HepG2 (cell line): ENCODE results near the gene RACGAP1. TPM values are rescaled to one million over a fixed set of nuclear protein-coding genes. Genes with fewer than 3 reads are reported as not detected.

Source experiments
- ATAC-seq: fragments of 200-7000 bp; cut with Tn5 transposase; 3 replicates; pipeline ENCODE4 v1.9.1; 2020; ENCODE audit warnings: mild to moderate bottlenecking, moderate library complexity
- BruUV-seq: library from RNA; stranded (reverse); fragments of 400-500 nt; replicated peaks from 2 replicates; lab custom pipeline; 2021; lab: Mats Ljungman, UMichigan
- CTCF ChIA-PET: fragments of 300-600 bp; formaldehyde crosslinking; extraction: SDS; loops from one replicate; lab custom pipeline; 2021; ENCODE audit warnings: low total read pairs, inconsistent platforms, low intra/inter-chr PET ratio; lab: Yijun Ruan, JAX
- POLR2A ChIA-PET: fragments of 350-600 bp; sonication (Branson Sonifier 250); formaldehyde crosslinking; loops from one replicate; lab custom pipeline; 2020; ENCODE audit warnings: antibody characterized with exemption, inconsistent platforms; lab: Yijun Ruan, JAX
- DNase-seq: peaks from one replicate; pipeline ENCODE4 v3.0.0-alpha.2; 2015; ENCODE audit warnings: low spot score
- FAIRE-seq: peaks from 3 replicates; lab custom pipeline; 2011; peaks lifted over from hg19 to GRCh38; lab: Jason Lieb, UNC
- H2AFZ ChIP-seq: one replicate; pipeline ENCODE4 v1.6.1; 2011; ENCODE audit warnings: low read length, inconsistent platforms
- H3K27ac ChIP-seq: fragments of 300-600 bp; 3 replicates; pipeline ENCODE4 v1.8.0; 2011; ENCODE audit warnings: mixed run types, mild to moderate bottlenecking, mixed read lengths, low read length, inconsistent platforms; ENCODE audit not compliant: insufficient read depth; ENCODE audit errors: extremely low read length
- H3K27me3 ChIP-seq, 2 experiments: fragments of 200-600 bp in 1 of 2; 2 replicates in 1 of 2; 3 replicates in 1 of 2; pipeline versions ENCODE4 v1.6.0 to v1.8.0; 2011; ENCODE audit warnings: low read length in 2 of 2, mild to moderate bottlenecking in 2 of 2, moderate library complexity in 2 of 2, inconsistent platforms in 1 of 2; ENCODE audit not compliant: insufficient read depth in 2 of 2, control insufficient read depth in 1 of 2
- H3K36me3 ChIP-seq, 2 experiments: fragments of 200-600 bp in 1 of 2; replicated peaks in 1 of 2; 2 replicates in 1 of 2; 3 replicates in 1 of 2; pipeline versions ENCODE4 v1.5.1 to v1.8.0; 2011; ENCODE audit warnings: low read length in 2 of 2, inconsistent platforms in 1 of 2; ENCODE audit not compliant: insufficient read depth in 2 of 2, control insufficient read depth in 1 of 2
- H3K4me1 ChIP-seq: 2 replicates; pipeline ENCODE4 v1.5.1; 2012; ENCODE audit warnings: low read length, inconsistent platforms; ENCODE audit not compliant: insufficient read depth
- H3K4me2 ChIP-seq: 2 replicates; pipeline ENCODE4 v1.6.0; 2011; ENCODE audit warnings: low read depth, low read length, inconsistent platforms
- H3K4me3 ChIP-seq, 3 experiments: fragments of 200-600 bp in 1 of 3; sonication (generic), shearing (Covaris generic) in 1 of 3; replicated peaks in 1 of 3; 2 replicates each; pipeline ENCODE4 v1.5.1; 2011 to 2016; ENCODE audit warnings: low read length in 3 of 3, inconsistent platforms in 2 of 3, low read depth in 2 of 3, mild to moderate bottlenecking in 2 of 3, control low read depth in 1 of 3, mixed read lengths in 1 of 3; ENCODE audit not compliant: insufficient read depth in 1 of 3
- H3K79me2 ChIP-seq: one replicate; pipeline ENCODE4 v1.6.1; 2011; ENCODE audit warnings: low read length, inconsistent platforms; ENCODE audit not compliant: insufficient read depth
- H3K9ac ChIP-seq: 2 replicates; pipeline ENCODE4 v1.6.0; 2011; ENCODE audit warnings: mild to moderate bottlenecking, low read depth, low read length, inconsistent platforms; ENCODE audit not compliant: insufficient read depth
- H3K9me3 ChIP-seq: 2 replicates; pipeline ENCODE4 v1.5.1; 2012; ENCODE audit warnings: mild to moderate bottlenecking, low read length
- H4K20me1 ChIP-seq: 2 replicates; pipeline ENCODE4 v1.6.0; 2011; ENCODE audit warnings: inconsistent platforms, mild to moderate bottlenecking, low read length, moderate library complexity; ENCODE audit not compliant: insufficient read depth
- ELF3 ChIP-seq: IDR thresholded peaks from 2 replicates; pipeline ENCODE4 v1.6.1; 2016; ENCODE audit warnings: missing genetic modification reagents, missing compliant biosample characterization
- FOXC1 ChIP-seq: sonication (generic); formaldehyde crosslinking; IDR thresholded peaks from 2 replicates; pipeline ENCODE4 v1.8.0; 2022; ENCODE audit warnings: mild to moderate bottlenecking, missing genetic modification reagents, borderline replicate concordance
- HMGXB4 ChIP-seq, 2 experiments: sonication (generic) in 1 of 2; formaldehyde crosslinking in 1 of 2; IDR thresholded peaks; 2 replicates each; pipeline versions ENCODE4 v1.4.0 to v1.6.1; 2018 to 2020; ENCODE audit warnings: missing genetic modification reagents in 2 of 2, borderline replicate concordance in 1 of 2, low read depth in 1 of 2, mild to moderate bottlenecking in 1 of 2, missing biosample characterization in 1 of 2
- SALL1 ChIP-seq: sonication (generic); formaldehyde crosslinking; IDR thresholded peaks from 2 replicates; pipeline ENCODE4 v1.8.0; 2022; ENCODE audit warnings: mild to moderate bottlenecking, missing genetic modification reagents
- SMARCE1 ChIP-seq: fragments of 450-650 bp; IDR thresholded peaks from 2 replicates; pipeline ENCODE4 v1.6.1; 2017; ENCODE audit warnings: borderline replicate concordance
- SMC3 ChIP-seq: IDR thresholded peaks from 2 replicates; pipeline ENCODE4 v1.6.1; 2011; ENCODE audit warnings: low read length, improper control_type of control experiment
- SP4 ChIP-seq: sonication (generic); formaldehyde crosslinking; IDR thresholded peaks from 2 replicates; pipeline ENCODE4 v1.8.1; 2023; ENCODE audit warnings: mild to moderate bottlenecking, missing genetic modification reagents
- SRSF4 ChIP-seq: fragments of 200-400 bp; formaldehyde crosslinking; IDR thresholded peaks from one replicate; pipeline ENCODE4 v1.6.1; 2018; ENCODE audit warnings: mild to moderate bottlenecking, low read depth, low read length, moderate library complexity; ENCODE audit not compliant: poor library complexity, severe bottlenecking
- THAP9 ChIP-seq: sonication (generic); formaldehyde crosslinking; IDR thresholded peaks from 2 replicates; pipeline ENCODE4; 2020; ENCODE audit warnings: missing genetic modification reagents, mild to moderate bottlenecking, borderline replicate concordance
- ZNF512 ChIP-seq: sonication (generic); formaldehyde crosslinking; IDR thresholded peaks from 2 replicates; pipeline ENCODE4 v1.4.0; 2020; ENCODE audit warnings: mild to moderate bottlenecking, missing genetic modification reagents
- ZNF574 ChIP-seq: sonication (generic); formaldehyde crosslinking; IDR thresholded peaks from 2 replicates; pipeline ENCODE4 v1.4.0; 2020; ENCODE audit warnings: missing genetic modification reagents
- ZNF746 ChIP-seq: sonication (generic); formaldehyde crosslinking; IDR thresholded peaks from 2 replicates; pipeline ENCODE4 v1.8.0; 2022; ENCODE audit warnings: mild to moderate bottlenecking, missing genetic modification reagents
- WGBS: methylation state at CpG from one replicate; pipeline ENCODE4 v1.1.6; 2017; ENCODE audit warnings: low lambda C conversion rate; 5-methylcytosine and 5-hydroxymethylcytosine counted together
- in situ Hi-C: cut with HindIII; loops from 2 replicates; pipeline ENCODE4 v1.10.0; 2017; ENCODE audit warnings: low pct_unique_long_range_greater_than_20kb; ENCODE audit not compliant: extremely low pct_ligation_motif_present
- intact Hi-C: fragments of 100-400 bp; cut with micrococcal nuclease; formaldehyde crosslinking; loops from one replicate; pipeline ENCODE4 v1.10.0; 2022; ENCODE audit not compliant: unreplicated experiment
- polyA plus RNA-seq, 8 experiments: library from polyadenylated mRNA; depleted of rRNA in 3 of 8; stranded (reverse) in 7 of 8; unstranded in 1 of 8; fragments of >200 nt; fragmentation: Illumina TruSeq in 4 of 8; extraction: Trizol in 4 of 8; gene quantifications; 2 replicates each; pipeline versions ENCODE4 v1.2.1 to v1.2.3, GENCODE V29; 2011 to 2016; ENCODE audit warnings: low read depth in 4 of 8, missing spikeins in 1 of 8, mixed read lengths in 1 of 8; ENCODE audit not compliant: insufficient read depth in 1 of 8
- total RNA-seq, 5 experiments: library from RNA; depleted of rRNA; stranded (reverse); fragments of >200 nt; fragmentation: Illumina TruSeq; extraction: Trizol; gene quantifications; 2 replicates each; pipeline ENCODE4 v1.2.3, GENCODE V29; 2016; ENCODE audit warnings: low read depth in 1 of 5

The RACGAP1 gene
- total and polyA plus RNA-seq, 2 of the 13 experiments (the other 11 are each of a cell fraction or from before 2014, with no cell fraction given) = 16.7 to 57.9 TPM

- Histone ChIP-seq H3K79me2 (no peaks in the 10 kb centered on the region), H3K36me3 (no peaks in the 10 kb centered on the region), H3K27ac (no peak overlapping the region), H3K4me2 (peak overlapping the region; percentile 57), H3K9ac (no peak overlapping the region), H3K4me3 (no peak overlapping the region), H2AFZ (no peak overlapping the region), H3K9me3 (no peaks in the 10 kb centered on the region), H3K4me1 (peaks cover 25% of the 10 kb centered on the region), H4K20me1 (no peaks in the 10 kb centered on the region), H3K27me3 (peaks cover 1 to 7% of the 10 kb centered on the region in 2 experiments; a peak in 4 of 5 replicates)
- ChIA-PET CTCF (interaction anchor here (1.1 to 3.6 kb wide), 4 partner anchors 31 to 203 kb away, joined by 3 to 43 read pairs (median 11); no protein-coding TSS in a partner anchor), POLR2A (interaction anchor here (0.9 to 1.6 kb wide), 4 partner anchors 12 to 97 kb away, joined by 3 to 5 read pairs (median 4); partner anchors contain the start of genes CERS5 and COX14)
- BruUV-seq = no TSS peak
- 53% methylated on average over 7 of the region's 9 CpGs for WGBS
- FAIRE-seq (peak; percentile 90), ATAC-seq (peak; percentile 29), DNase-seq (peak; percentile 53)
- in situ Hi-C loops (loop anchor here (5.0 kb wide), 1 partner anchor 107 kb away; no protein-coding TSS in a partner anchor), intact Hi-C loops (loop anchor here (1.0 kb wide), 2 partner anchors 31 to 103 kb away; no protein-coding TSS in a partner anchor)
- 0 out of 2 replicates have a peak, but pooled peaks have one; percentile 41 for TF ChIP-seq ZNF574 (CRISPR knock-in tag)
- 0 out of 2 replicates have a peak, but pooled peaks have one; percentile 23 for TF ChIP-seq SP4
- 0 out of 2 replicates have a peak, but pooled peaks have one; percentile 37 for TF ChIP-seq FOXC1 (CRISPR knock-in tag)
- TF ChIP-seq SMC3 = peak; percentile 83
- TF ChIP-seq SALL1 (CRISPR knock-in tag) = no peak
- TF ChIP-seq ZNF512 (CRISPR knock-in tag) = no peak
- no peak for TF ChIP-seq SRSF4
- TF ChIP-seq ZNF746 = no peak
- TF ChIP-seq HMGXB4 (CRISPR knock-in tag; IDR thresholded peaks at IDR 0.05; ENCODE audit: borderline replicate concordance in 1 of 2, low read depth in 1 of 2) = peak; percentile 18 to 56; a peak in 1 of 4 replicates
- no peak for TF ChIP-seq SMARCE1
- 0 out of 2 replicates have a peak, but pooled peaks have one; percentile 22 for TF ChIP-seq ELF3 (CRISPR knock-in tag)
- TF ChIP-seq THAP9 (CRISPR knock-in tag) = 0 out of 2 replicates have a peak, but pooled peaks have one; percentile 23
These were observed 45.2 kb upstream of the RACGAP1 start for GRCh38 chr12:50070314-50071060.
